ENCODE results near the gene ZNF592.

ZNF592 gene

DNA sequence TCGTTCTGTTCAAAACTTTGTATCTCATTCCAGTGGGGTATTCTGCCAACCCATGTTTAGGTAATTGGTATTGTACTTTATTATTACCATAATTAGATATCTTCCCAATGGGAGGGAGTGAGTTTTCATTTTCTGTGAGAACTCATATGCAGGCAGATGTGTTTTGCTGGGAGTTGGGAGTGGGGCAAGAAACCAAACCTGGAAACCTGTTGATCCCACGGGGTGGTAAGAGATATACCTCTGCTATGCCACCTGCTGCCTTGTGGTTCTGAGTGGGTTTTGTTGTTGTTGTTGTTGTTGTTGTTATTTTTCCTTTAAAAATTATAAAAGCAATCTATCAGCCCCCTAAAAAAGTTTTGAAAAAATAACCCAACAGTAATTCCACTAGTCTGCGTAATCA, 32.1 kb downstream of the ZNF592 start:
- DNase-seq = no peak

DNA sequence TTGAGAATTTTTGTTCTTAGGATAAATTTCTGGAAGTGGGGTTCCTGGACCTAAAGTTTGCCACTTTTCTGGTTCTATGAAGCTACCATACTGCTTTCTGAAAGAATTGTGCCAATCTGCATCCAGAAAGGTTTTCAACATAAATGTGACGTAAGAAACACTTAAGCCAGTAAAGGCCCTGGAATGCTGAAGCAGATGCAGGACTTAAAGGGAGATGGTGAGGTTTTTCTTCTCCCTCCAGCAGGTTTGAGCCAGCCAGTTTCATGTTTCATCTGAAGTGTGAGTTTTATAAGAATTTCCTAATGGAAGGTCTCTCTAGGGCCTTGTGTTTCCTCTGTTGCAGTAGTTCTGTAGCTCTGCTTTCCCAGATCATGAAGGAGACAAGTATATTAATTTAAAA, 33.1 kb downstream of the ZNF592 start:
- no peak for DNase-seq

GRCh38 chr15:84782346-84782745, 34.0 kb downstream of the ZNF592 start:
- no peak for DNase-seq

- no peak for DNase-seq
Measured at GRCh38 chr15:84783493-84784251, 35.3 kb downstream of the ZNF592 start.

DNA sequence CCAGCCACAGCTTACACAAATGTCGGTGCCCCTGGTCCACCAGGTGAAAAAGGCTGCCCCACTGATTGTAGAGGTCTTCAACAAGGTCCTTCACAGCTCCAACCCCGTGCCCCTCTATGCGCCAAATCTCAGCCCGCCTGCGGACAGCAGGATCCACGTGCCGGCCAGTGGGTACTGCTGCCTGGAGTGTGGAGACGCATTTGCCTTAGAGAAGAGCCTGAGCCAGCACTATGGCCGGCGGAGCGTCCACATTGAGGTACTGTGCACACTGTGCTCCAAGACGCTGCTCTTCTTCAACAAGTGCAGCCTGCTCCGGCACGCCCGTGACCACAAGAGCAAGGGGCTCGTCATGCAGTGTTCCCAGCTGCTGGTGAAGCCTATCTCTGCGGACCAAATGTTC, 35.9 kb downstream of the ZNF592 start:
- DNase-seq = no peak

- DNase-seq = no peak
Measured at GRCh38 chr15:84785053-84785452, 36.7 kb downstream of the ZNF592 start.

GRCh38 chr15:84788500-84788899, 40.1 kb downstream of the ZNF592 start:
- no peak for DNase-seq

GRCh38 chr15:84789762-84790161, 41.4 kb downstream of the ZNF592 start:
- no peak for DNase-seq

GRCh38 chr15:84790676-84791075, 42.3 kb downstream of the ZNF592 start:
- DNase-seq = no peak

GRCh38 chr15:84791763-84792162, 43.4 kb downstream of the ZNF592 start:
- no peak for DNase-seq

- DNase-seq = no peak
Measured at GRCh38 chr15:84793431-84794161, 45.2 kb downstream of the ZNF592 start.

DNA sequence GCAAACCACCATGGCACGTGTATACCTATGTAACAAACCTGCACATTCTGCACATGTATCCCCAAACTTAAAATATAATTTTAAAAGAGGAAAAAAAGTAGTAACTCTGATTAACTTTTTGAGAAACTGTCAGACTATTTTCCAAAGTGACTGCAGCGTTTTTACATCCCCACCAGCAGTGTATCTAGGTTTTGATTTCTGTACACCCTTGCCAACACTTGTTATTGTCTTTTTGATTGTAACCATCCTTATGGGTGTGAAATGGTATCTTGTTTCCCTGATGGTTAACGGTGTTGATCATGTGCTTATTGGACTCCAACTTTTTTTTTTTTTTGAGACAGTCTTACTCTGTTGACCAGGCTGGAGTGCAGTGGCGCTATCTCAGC, 45.8 kb downstream of the ZNF592 start:
- no peak for DNase-seq

GRCh38 chr15:84795186-84795585, 46.8 kb downstream of the ZNF592 start:
- DNase-seq = no peak

GRCh38 chr15:84797212-84797611, 48.8 kb downstream of the ZNF592 start:
- DNase-seq = no peak

DNA sequence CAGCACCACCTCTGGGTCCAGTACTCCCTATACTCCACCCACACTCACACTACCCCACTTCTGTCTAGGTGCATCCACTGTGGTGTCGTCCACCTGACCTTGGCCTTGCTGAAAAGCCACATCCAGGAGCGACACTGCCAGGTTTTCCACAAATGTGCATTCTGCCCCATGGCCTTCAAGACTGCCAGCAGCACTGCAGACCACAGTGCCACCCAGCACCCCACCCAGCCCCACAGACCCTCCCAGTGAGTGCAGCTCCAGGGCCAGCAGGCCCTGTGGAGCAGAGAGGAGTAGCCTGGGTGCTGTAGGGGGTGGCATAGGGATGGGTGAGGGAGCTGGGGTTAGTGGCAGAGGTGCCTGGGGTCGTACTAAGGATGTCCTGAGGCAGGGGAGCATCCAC, 49.4 kb downstream of the ZNF592 start:
- DNase-seq = no peak

GRCh38 chr15:84798436-84798946, 50.1 kb downstream of the ZNF592 start:
- no peak for DNase-seq

DNA sequence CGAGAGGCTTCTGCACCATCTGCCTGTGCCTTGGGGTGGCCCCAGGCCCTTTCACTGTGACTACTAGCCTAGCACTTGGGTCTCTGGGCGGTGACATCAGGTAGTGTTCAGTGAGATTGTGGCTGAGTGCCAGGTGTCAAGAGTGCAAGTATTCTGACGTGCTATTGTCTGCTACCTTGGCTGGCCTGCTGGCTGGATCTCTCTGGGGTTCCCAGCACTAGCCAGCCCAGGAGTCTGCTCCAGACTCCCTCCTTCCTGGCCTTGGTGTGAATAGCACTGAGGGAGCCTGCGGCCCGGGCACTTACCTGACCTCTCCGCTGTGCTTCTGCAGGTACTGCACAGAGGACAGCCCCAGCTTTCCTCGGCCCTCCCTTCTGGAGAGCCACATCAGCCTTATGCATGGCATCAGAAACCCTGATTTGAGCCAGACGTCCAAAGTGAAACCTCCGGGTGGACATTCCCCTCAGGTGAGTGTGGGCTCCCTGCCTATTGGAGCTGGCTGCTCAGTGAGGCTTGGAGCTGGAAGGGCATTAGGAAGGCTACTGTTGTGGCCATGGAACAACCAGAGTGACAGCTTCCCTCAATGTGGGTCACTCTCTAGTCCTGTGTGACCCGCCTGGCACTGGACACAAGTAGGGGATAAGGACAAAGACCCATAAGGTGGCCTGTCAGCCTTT, 51.3 kb downstream of the ZNF592 start:
- DNase-seq = no peak

- DNase-seq = no peak
Measured at GRCh38 chr15:84800365-84800806, 52.0 kb downstream of the ZNF592 start.

- DNase-seq = no peak
Measured at GRCh38 chr15:84804005-84804900, 55.9 kb downstream of the ZNF592 start.

DNA sequence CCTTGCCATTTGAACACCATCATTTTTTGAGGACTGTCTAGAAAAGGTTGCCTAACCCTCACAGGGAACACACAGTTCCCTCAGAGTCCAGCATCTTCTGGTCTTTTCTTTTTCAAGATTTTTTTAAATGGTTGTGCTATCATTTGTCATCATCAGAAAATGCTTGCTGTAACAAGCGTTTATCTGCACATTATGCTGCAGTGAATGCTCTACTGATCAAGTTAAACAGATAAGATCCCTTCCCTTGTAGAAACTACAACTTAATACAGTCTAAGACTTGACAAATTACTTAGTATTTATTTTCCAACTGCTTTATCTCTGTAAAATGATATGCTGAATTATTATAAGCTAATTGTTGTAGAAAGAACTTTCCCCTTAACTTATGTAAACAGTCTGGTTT, 56.8 kb downstream of the ZNF592 start:
- no peak for DNase-seq

GRCh38 chr15:84807228-84807627, 58.8 kb downstream of the ZNF592 start:
- no peak for DNase-seq
